NCI-H1048 (cell line): ENCODE measurements around the gene PAXX.
A peak's percentile ranks its signal among the peaks of the same experiment; 100 is the strongest.

Experiments
- DNase-seq: peaks from one replicate; lab custom pipeline; 2025; lab: John Stamatoyannopoulos, UW

Gene PAXX, protein sequence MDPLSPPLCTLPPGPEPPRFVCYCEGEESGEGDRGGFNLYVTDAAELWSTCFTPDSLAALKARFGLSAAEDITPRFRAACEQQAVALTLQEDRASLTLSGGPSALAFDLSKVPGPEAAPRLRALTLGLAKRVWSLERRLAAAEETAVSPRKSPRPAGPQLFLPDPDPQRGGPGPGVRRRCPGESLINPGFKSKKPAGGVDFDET

DNA sequence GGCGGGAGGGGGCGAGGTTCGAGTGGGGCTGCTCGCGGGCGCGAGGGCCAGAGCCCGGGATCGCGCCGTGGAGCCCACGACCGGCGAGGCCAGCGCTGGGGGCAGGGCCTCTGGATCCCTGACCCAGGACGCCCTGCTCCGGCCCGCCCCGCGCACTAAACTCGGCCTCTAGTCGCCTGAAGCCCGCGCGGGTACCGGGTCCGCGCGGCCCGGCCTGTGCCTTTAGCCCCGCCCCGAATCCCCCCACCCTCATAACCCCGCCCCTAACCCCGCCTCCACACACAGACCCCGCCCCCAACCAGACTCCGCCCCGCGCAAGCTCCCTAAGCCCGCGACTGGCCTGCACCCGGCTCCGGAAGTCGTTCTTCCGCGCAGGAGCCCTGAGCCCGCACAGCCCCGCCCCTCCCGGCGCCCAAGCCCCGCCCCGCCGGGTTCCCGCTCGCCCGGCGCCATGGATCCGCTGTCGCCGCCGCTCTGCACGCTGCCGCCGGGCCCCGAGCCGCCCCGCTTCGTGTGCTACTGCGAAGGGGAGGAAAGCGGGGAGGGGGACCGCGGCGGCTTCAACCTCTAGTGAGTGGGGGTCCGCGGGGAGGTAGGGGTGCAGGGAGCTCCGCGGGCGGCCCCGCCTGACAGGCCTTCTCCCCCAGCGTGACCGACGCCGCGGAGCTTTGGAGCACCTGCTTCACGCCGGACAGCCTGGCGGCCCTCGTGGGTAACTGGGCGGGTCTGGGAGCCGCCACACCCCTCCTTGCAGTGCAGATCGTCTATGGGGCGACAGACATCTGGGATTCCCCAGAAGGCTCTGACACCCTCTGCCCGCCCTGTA, at the start of gene PAXX:
Gene PAXX (plus strand): TSS at position 430 of the 826 bp plus-strand sequence. CDS start 22 bp downstream, at position 452.
- DNase-seq: peak; percentile 60

DNA sequence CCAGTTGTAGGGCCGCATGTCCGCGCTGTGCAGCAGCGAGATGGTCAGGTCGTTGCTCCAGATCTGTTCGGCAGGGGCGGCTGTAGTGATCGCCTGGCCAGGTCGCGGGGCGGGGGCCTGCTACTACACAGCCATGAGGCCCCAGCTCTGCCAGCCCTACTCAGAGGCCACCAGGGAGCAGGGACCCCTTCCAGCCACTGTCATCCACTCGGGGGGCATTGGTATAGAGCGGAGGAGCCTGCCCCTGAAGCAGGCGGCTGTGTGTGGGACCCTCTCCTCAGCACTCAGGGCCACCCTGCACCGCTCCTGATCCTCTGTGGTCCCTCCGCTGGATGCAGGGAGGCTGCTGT, 49.4 kb upstream of the PAXX start:
- DNase-seq: no peak

DNA sequence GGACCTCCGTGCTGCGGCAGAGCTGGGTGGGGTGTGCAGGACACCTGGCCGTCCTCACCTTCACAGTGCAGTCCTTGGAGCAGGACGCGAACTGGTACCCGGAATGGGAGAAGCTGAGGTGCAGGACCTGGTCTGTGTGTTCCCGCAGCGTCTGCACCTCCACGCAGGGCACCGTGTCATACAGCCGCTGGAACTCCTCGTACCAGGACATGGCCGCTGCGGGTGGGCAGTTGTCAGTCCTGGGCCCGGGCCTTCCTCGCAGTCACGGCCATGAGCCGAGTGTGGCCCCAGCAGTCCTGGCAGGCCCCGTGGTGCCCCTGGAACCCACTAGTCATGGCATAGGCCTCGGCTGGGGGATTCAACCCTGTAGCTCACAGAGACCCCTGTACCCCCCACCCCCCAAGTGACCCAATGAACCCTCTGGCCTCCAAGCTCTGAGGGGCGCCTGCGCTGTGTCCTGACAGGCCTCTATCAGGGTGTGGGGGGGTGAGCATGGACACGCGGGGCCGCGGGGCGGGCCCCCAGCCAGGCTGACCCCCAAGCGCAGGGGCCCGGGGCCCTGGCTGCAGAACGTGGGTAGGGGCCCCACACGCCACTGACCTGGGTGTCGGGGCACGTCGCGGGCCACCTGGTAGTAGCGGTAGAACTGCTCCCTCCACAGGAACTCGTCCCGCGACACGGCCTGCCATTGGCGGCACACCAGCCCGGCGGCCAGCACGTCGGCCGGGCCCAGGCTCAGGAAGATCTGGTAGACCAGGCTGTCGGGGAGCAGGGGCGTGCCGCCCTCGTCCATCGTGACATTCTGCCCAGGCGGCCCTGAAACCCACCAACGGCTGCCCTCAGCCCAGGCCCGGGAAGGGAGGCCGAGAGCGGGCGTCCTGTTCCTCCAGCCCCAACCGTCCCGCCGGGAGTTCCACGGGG, 48.7 kb upstream of the PAXX start:
- no peak for DNase-seq

DNA sequence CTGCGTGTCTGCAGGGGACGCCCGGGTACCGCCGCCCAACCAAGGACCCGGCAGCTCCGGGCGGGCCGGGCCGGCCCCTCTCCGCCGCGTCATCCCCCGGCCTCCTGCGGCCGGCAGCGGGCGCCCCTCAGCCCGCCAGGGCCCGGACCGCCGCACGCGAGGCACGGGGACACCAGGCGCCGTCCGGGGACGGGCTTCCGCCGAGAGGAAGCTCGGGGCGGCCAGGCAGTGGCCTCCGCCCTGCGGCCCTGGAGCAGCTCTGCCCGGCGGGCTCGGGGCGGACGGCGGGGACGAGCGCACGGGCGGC, 48.1 kb upstream of the PAXX start:
- DNase-seq: no peak

DNA sequence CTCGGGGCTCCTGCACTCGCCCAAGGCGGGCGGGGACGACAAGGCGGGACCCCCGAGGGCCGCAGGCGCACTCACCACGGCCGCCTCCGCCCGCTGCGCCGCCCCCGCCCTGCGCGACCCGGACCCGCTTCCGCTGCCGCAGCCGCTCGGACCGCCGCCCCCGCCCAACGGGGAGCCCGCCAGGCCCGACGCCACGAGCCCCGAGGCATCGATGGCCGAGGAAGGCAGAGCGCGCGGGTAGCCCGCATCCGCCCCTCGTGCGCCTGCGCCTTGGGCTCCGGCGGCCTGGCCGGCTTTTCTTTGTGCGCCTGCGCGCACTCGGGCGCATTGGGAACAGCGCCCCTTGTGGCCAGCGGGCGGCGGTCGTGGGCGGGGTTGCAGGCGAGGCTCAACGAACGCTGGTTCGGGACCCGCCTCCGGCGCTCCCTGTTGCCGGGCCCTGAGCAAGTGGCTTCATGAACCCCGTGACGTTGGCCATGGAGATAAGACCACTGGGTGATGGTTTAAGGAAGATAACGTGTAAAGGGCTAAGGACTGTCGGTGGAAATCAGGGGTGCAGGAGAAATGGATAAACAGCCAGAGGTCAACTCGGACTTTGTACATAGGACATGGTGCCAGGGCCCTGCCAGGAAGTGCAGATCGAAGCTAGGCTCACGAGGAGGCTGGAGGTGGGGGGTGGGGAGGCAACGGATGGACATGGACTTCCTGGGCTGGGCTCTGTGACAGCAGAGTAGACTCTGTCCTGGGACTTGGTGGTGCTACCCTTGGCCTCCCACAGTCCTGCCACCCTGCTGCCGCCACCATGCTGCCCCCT, 47.5 kb upstream of the PAXX start, which contains the start of the genes C8G and FBXW5:
Gene C8G (plus strand): TSS at position 725 of the 814 bp plus-strand sequence. CDS start 78 bp downstream, at position 803.
Gene FBXW5 (minus strand): TSS at position 220 of the 814 bp plus-strand sequence. CDS start 655 bp downstream, outside the sequence.
- DNase-seq: peak; percentile 89

DNA sequence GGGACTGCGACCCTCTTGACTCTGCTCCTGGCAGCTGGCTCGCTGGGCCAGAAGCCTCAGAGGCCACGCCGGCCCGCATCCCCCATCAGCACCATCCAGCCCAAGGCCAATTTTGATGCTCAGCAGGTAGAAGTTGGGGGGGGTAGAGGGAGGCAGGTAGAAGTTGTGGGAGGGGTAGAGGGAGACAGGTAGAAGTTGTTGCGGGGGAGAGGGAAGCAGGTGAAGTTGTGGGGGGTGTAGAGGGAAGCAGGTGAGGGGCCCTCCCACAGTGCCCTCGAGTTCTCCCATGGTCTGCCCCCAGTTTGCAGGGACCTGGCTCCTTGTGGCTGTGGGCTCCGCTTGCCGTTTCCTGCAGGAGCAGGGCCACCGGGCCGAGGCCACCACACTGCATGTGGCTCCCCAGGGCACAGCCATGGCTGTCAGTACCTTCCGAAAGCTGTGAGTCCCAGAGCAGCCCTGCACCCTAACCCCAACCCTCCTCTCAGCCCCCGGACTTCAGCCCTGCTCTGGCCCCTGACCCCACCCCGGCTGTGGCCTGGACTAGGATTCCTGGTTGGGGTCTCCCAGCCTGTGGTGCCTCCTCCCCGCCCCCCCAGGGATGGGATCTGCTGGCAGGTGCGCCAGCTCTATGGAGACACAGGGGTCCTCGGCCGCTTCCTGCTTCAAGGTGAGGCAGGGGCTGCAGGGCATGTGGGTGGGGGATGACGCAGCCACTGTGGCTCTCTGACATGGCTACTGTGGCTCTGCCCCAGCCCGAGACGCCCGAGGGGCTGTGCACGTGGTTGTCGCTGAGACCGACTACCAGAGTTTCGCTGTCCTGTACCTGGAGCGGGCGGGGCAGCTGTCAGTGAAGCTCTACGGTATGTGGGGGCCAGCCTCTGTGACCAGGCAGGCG, 46.6 kb upstream of the PAXX start:
- DNase-seq: no peak

DNA sequence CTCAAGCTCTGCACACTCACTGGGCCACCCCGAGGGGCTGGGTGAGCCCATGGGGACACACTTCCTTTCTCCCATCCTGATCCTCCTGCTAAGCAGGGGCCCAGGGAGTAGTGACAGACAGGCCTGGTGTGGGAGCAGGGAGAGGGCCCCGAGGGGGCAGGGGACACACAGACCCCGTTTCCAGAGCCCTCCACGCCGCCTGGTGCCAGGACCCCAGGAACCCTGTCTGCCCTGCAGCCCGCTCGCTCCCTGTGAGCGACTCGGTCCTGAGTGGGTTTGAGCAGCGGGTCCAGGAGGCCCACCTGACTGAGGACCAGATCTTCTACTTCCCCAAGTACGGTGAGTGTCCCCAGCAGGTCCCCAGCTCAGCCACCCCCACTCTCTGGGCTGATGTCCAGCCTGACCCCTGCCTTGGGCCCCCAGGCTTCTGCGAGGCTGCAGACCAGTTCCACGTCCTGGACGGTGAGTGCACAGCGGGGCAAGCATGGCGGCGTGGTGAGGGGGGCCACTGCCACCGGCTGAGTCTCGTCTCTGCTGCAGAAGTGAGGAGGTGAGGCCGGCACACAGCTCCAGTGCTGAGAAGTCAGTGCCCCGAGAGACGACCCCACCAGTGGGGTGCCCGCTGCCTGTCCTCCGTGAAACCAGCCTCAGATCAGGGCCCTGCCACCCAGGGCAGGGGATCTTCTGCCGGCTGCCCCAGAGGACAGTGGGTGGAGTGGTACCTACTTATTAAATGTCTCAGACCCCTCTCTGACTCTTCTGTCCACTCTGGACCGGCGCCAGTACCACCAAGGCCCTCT, 45.8 kb upstream of the PAXX start:
- no peak for DNase-seq

DNA sequence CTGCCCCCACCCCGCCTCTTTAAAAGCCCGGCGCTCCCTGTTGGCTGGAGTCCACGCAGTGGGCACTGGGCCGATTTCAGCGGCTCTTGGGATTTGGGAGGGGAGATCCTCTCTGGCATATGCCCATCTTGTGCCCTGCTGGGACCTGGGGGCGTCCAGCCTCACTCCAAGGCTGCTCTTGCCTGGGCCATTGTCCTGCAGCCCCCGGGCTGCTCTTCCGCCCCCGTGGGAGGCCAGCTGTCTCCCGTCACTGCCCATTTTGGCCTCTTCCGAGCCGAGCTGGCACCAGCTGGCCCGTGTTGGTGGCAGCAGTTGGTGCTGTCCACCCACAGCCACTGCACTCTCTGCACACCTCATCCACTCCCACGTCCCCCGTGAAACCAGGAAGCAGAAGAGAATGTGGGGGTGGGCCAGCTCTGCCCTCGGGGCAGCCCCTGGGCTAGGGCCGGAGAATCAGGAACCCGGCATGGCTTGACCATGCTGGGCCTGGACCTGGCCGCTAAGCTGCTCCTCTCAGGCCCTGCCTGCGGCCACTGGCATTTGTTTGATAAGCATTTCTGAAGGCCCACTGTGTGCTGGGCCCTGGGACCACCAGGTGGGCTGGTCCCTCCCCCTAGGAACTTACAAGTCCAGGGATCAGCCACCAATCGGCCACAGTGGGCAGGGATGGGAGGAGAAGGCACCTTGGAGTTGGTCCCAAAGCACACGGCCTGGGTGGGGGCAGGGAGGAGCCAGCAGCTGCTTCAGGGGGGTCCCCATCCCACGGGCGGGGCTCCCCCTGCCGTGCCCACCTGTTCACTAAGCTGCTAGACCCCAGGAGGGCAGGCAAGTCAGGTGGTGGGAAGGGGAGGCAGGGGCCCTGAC, 45.0 kb upstream of the PAXX start:
- DNase-seq: no peak

DNA sequence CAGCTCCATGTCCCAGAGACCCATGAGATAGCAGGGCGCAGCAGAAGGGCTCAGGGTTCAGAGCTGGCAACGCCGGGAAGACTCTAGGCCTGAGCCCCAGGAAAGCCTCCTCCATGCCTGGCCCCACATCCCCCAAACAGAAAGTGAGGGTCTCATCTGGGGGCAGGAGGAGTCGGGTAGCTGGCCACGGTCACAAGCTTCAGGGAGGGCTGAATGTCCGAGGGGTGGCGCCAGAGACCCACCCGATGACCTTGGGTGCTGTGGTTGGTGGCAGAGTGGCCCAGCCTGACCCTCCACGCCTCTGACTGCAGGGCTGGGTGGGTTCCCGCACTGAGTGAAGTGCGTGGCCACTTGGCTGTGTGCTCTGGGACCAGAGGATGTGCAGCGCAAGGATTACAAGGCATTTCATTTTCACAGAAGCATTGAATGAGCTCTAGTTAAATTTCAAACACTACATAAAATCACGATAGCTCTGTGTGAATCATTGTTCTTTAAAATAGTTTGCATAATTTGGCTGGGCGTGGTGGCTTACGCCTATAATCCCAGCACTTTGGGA, 44.2 kb upstream of the PAXX start:
- no peak for DNase-seq

DNA sequence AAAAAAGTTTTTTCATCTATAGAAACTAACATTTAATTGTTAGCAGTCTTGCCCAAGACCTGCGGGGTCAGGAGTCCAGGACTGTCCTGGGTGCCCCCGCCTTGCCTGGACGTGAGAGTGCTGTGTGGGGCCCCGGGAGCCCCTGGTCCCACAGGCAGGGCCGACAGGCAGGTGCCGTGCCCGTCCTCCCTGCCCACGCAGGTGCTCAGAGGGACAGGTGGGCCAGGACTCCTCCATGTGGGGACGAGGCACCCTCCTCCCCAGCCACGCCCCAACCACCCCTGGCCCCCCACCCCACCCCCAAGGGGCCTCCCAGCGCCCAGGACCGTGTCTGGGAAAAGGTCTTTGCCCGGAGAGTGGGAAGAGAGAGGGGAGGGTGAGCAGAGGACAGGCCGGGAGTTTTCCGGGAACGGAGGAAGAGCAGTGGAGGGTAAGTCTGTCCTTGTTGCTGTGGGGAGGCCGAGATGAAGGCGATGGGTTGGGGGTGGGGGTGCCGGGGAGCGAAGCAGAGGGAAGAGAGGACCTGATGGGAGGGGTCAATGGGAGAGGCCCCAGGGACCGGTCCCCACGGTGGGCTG, 42.9 kb upstream of the PAXX start:
- no peak for DNase-seq

DNA sequence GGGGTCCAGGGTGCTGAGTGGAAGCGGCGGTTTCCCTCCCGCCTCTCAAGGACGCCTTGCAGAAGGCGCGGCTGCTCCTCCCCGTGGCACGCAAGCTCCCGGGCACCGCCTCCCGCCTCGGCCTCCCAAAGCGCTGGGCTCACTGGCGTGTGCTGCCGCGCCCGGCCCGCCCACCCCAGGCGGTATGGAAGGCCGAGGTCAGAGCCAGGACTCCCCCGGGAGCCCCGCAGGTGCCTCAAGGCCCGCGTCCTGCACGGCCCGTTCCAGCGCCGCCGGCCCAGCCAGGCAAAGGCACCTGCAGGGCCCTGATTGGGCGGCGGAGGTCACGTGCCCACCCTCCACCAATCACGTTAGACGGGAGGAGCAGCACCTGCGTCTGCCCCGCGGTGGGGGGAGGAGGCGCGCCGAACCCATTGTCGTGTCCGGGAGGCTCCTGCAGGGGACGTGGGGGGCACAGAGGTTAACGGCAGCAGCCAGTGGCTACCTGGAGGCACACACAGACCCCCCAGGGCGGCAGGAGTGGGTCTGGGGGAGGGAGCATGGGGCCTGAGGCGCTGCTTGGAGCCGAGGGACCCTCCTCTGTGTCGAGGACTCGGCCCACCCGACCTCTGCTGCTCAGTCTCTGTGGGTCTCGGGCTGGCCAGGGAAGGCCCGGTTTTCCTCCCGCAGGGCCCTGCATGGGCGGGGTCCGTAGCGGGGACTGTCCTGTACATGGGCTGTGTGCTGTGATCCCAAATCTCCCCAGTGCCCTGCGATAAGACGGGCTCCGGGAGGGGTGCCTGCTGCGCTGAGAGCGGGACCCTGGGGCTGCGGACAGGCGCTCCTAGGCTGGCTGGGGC, 42.2 kb upstream of the PAXX start:
- DNase-seq: peak; percentile 87

DNA sequence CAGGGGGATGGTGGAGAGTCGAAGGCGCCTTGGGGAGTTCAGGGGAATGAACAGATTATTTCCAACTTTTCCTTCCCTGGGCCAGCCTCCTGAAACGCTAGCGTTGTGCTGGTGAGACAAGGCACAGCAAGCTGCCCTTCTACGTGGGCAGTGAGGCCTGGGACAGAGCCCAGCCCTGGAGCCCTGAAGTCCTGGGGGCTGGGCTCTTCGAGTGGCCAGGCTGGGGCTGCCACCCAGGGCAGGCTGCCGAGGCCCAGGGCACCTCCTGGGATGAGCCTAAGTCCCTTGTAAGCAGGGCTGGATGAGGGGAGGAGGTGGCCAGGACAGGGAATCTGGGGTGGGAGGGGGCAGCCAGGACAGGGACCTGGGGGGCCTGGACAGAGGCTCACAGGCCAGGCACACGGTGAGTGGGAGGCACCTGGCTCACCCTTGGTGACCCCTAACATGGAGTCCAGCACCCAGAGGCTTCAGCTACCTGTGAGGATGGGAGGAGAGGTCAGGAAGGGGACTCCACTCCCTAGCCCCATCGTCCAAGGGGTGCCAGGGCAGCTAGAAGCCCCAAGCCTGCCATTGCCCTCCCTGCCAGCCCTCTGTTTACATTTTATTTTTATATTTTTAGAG, 41.5 kb upstream of the PAXX start:
- DNase-seq: no peak

DNA sequence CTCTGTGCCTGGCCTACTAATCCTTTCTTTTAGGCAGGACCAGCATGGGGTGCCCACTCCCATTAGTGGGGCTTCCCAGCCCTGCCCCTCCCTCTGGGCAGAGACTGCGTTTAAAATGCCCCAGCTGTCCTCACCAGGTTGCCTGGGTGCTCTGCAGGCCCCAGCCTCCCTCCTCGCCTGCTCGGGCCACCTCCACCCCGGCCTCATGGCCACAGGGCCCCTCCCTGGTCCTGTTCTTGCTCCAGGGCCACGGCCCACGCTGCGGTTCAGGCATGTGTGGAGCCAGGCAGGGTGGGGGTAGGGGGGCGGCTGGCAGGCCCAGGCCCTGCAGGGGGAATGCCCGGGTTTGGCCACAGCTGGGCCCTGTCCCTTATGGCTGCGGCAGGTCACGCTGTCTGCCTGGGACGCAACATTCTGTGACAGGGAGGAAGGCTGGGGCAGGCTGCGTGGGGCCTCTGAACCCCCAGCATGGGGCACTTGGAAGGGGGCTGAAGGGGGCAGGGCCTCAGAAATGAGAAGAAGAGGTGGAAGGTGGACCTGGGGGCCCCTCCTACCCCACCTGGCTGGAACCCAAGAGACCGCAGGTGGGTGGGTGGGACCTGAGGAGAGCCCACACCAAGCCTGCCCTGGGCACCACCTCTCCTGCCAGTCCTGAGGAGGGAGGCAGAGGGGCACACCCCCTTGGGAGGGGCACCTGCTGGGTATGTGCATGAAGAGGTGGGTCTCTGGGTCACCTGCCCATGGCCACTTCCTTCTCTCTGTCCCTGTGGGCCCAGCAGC, 40.5 kb upstream of the PAXX start, which contains the start of gene LCN12:
Gene LCN12 (plus strand): TSS at position 733 of the 780 bp plus-strand sequence. CDS start 55 bp downstream, outside the sequence.
- DNase-seq: no peak

DNA sequence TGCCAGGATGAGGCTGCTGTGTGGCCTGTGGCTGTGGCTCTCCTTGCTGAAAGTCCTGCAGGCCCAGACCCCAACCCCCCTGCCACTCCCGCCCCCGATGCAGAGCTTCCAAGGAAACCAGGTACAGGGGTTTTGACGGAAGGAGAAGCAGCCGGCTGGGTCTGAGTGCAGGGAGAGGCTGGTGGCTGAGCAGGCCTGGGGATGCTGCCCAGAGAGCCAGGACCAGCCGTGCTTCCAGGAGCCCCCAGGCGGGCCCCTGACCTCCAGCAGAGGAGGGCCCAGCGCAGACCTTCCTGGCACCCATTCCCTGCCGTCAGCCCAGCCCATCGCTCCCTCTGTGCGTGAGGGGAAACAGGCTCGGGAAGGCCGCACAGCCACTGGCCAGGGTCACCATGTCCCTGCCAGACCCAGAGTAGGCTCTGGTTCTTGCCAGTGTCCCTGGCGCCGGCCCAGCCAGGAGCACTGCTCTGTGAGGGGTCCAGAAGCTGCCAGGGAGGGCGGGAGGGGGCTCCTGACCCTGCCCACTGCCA, 39.8 kb upstream of the PAXX start:
- no peak for DNase-seq
